ENCODE data around the gene NLRX1. TPM values are rescaled to one million over a fixed set of nuclear protein-coding genes. Genes with fewer than 3 reads are reported as not detected.

NLRX1 gene
- total RNA-seq, 1 experiment from 2014 or later = 25.2 TPM

DNA sequence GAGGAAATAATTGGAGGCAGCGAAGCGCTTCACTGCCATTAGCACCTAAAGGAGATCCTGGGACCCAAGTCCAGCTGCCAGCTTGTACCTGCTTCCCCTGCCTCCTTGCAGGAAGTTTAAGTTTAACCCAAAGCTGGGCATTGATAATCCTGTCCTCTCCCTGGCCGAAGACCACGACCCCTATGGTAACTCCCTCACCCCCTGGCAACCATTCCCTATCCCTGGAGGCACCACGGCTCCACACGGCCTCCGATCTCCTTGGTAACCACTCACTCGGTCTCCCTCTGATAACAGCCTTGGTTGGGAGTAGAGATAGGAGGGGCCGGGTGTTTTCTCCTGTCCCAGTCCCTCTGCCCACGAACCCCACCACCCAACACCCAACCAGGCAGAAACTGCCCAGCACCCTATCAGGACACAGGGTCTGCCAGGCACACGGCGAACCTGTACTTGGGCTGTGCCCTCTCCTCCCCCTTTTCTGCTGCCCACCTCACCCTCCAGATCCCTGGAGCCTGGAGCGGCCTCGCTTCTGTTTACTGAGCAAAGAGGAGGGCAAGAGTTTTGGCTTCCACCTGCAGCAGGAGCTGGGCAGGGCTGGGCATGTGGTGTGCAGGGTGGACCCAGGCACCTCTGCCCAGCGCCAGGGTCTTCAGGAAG is 17.6 kb downstream of the NLRX1 start:
- TF ChIP-seq SIN3A (IDR thresholded peaks at IDR 0.05; ENCODE audit: borderline replicate concordance, insufficient read depth, low read depth, low read length) (no peak), TCF7L2 (IDR thresholded peaks at IDR 0.05; ENCODE audit: low read depth, low read length) (no peak), POLR2AphosphoS5 (IDR thresholded peaks at IDR 0.05; ENCODE audit: low read depth, low read length) (no peak)
- TF ChIP-seq, protein P1, sequence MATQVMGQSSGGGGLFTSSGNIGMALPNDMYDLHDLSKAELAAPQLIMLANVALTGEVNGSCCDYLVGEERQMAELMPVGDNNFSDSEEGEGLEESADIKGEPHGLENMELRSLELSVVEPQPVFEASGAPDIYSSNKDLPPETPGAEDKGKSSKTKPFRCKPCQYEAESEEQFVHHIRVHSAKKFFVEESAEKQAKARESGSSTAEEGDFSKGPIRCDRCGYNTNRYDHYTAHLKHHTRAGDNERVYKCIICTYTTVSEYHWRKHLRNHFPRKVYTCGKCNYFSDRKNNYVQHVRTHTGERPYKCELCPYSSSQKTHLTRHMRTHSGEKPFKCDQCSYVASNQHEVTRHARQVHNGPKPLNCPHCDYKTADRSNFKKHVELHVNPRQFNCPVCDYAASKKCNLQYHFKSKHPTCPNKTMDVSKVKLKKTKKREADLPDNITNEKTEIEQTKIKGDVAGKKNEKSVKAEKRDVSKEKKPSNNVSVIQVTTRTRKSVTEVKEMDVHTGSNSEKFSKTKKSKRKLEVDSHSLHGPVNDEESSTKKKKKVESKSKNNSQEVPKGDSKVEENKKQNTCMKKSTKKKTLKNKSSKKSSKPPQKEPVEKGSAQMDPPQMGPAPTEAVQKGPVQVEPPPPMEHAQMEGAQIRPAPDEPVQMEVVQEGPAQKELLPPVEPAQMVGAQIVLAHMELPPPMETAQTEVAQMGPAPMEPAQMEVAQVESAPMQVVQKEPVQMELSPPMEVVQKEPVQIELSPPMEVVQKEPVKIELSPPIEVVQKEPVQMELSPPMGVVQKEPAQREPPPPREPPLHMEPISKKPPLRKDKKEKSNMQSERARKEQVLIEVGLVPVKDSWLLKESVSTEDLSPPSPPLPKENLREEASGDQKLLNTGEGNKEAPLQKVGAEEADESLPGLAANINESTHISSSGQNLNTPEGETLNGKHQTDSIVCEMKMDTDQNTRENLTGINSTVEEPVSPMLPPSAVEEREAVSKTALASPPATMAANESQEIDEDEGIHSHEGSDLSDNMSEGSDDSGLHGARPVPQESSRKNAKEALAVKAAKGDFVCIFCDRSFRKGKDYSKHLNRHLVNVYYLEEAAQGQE (IDR thresholded peaks at IDR 0.05; ENCODE audit: insufficient read depth in 1 of 2, low read depth in 2 of 2, low read length in 1 of 2) = no peak
- TF ChIP-seq, protein P2, sequence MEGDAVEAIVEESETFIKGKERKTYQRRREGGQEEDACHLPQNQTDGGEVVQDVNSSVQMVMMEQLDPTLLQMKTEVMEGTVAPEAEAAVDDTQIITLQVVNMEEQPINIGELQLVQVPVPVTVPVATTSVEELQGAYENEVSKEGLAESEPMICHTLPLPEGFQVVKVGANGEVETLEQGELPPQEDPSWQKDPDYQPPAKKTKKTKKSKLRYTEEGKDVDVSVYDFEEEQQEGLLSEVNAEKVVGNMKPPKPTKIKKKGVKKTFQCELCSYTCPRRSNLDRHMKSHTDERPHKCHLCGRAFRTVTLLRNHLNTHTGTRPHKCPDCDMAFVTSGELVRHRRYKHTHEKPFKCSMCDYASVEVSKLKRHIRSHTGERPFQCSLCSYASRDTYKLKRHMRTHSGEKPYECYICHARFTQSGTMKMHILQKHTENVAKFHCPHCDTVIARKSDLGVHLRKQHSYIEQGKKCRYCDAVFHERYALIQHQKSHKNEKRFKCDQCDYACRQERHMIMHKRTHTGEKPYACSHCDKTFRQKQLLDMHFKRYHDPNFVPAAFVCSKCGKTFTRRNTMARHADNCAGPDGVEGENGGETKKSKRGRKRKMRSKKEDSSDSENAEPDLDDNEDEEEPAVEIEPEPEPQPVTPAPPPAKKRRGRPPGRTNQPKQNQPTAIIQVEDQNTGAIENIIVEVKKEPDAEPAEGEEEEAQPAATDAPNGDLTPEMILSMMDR (IDR thresholded peaks at IDR 0.05) = no peak
- H3K4me3 ChIP-seq (ENCODE audit: low read depth in 2 of 2, low read length in 2 of 2) = no peak overlapping the region
- H3K4me1 ChIP-seq (ENCODE audit: control insufficient read depth, insufficient read depth, low read length) = 0 out of 2 replicates have a peak, but pooled peaks cover 4% of the 10 kb centered on the region
- H3K36me3 ChIP-seq (ENCODE audit: control insufficient read depth, insufficient read depth, low read length) = no peaks in the 10 kb centered on the region
- H3K27me3 ChIP-seq (ENCODE audit: control insufficient read depth, insufficient read depth, low read length) = no peaks in the 10 kb centered on the region
- POLR2A ChIA-PET = no interaction called here
- no peak for ATAC-seq
- no TSS peak for BruUV-seq (replicated peaks)
- no peaks in the 10 kb centered on the region for H3K9me3 ChIP-seq (ENCODE audit: control insufficient read depth, insufficient read depth, low read depth, low read length)
- no peak for DNase-seq (ENCODE audit: low read depth, low spot score)
- no peak overlapping the region for H3K27ac ChIP-seq (ENCODE audit: low read length)
- CTCF ChIA-PET = no interaction called here
- intact Hi-C loops (cut with micrococcal nuclease; ENCODE audit: unreplicated experiment) (no loop called here), in situ Hi-C loops (cut with HindIII; ENCODE audit: low pct_unique_long_range_greater_than_20kb, low sequenced_read_pairs) (no loop called here)

DNA sequence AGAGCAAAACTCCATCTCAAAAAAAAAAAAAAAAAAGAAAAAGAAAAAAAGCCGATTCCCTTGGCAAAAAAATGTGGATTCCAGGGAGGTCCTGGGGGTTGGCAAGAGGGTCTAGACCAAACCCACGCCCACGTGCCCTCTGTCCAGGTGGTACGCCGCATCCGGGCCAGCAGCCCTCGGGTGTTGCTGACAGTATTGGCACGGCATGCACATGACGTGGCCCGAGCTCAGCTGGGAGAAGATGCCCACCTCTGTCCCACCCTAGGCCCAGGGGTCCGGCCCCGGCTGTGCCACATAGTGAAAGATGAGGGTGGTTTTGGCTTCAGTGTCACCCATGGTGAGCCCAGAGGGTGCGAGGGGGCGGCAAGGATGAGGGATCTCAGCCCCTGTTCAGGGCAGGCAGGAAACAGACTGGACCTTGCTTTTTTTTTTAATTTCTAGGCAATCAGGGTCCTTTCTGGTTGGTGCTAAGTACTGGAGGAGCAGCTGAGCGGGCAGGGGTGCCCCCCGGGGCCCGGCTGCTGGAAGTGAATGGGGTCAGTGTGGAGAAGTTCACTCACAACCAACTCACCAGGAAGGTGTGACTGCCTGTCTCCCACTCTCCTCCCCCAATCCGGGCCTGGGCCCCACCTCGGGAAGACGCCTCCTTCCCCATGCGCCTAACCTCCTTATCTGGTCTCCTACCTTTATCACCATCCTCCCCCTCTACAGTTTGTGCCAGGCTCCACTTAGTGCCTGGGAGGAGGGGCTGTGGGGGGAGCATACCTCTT is 18.8 kb downstream of the NLRX1 start:
- CTCF ChIA-PET = no interaction called here
- H3K9me3 ChIP-seq (ENCODE audit: control insufficient read depth, insufficient read depth, low read depth, low read length) = no peaks in the 10 kb centered on the region
- no peak for DNase-seq (ENCODE audit: low read depth, low spot score)
- H3K4me1 ChIP-seq (ENCODE audit: control insufficient read depth, insufficient read depth, low read length) = 0 out of 2 replicates have a peak, but pooled peaks cover 4% of the 10 kb centered on the region
- POLR2A ChIA-PET = interaction anchor here (0.6 kb wide), 2 partner anchors 20 to 351 kb away, joined by 3 read pairs; no protein-coding TSS in a partner anchor
- intact Hi-C loops (cut with micrococcal nuclease; ENCODE audit: unreplicated experiment) = no loop called here
- H3K4me3 ChIP-seq (ENCODE audit: low read depth in 2 of 2, low read length in 2 of 2) = no peak overlapping the region
- no peaks in the 10 kb centered on the region for H3K36me3 ChIP-seq (ENCODE audit: control insufficient read depth, insufficient read depth, low read length)
- H3K27me3 ChIP-seq (ENCODE audit: control insufficient read depth, insufficient read depth, low read length) = no peaks in the 10 kb centered on the region
- no peak for ATAC-seq
- no TSS peak for BruUV-seq (replicated peaks)
- H3K27ac ChIP-seq (ENCODE audit: low read length) = no peak overlapping the region
- in situ Hi-C loops (cut with HindIII; ENCODE audit: low pct_unique_long_range_greater_than_20kb, low sequenced_read_pairs) = no loop called here
- TF ChIP-seq POLR2AphosphoS5 (IDR thresholded peaks at IDR 0.05; ENCODE audit: low read depth, low read length) = no peak
- TF ChIP-seq, protein P2 (IDR thresholded peaks at IDR 0.05) = no peak
- TF ChIP-seq, protein P1 (IDR thresholded peaks at IDR 0.05; ENCODE audit: insufficient read depth in 1 of 2, low read depth in 2 of 2, low read length in 1 of 2) = no peak
- TF ChIP-seq SIN3A (IDR thresholded peaks at IDR 0.05; ENCODE audit: borderline replicate concordance, insufficient read depth, low read depth, low read length) = no peak
- no peak for TF ChIP-seq TCF7L2 (IDR thresholded peaks at IDR 0.05; ENCODE audit: low read depth, low read length)

Data from Panc1 (cell line).